Measurements from ENCODE around the gene BCDIN3D. TPM values are rescaled to one million over a fixed set of nuclear protein-coding genes. Genes with fewer than 3 reads are reported as not detected.
A peak's percentile ranks its signal among the peaks of the same experiment; 100 is the strongest.

Gene BCDIN3D
- total RNA-seq, 4 donors from 2014 or later = 0.20 to 2.4 (median 2.0) TPM

GRCh38 chr12:49823951-49824350, 19.0 kb downstream of the BCDIN3D start:
- in situ Hi-C loops (cut with MboI; ENCODE audit: low pct_ligation_motif_present in 1 of 4, low pct_unique_long_range_greater_than_20kb in 1 of 4, low sequenced_read_pairs in 3 of 4) (no loop called here), intact Hi-C loops (cut with DNase I; ENCODE audit: low total_unique reads) (no loop called here)
- 84% methylated on average over 6 of the region's 6 CpGs; no CpG with 5 or more reads in 1 of the 2 donors for WGBS, 2 donors (ENCODE audit: low coverage in 1 of 2)
- DNase-seq = no peak
- TF ChIP-seq CTCF (IDR thresholded peaks at IDR 0.05) = no peak
- no peak for TF ChIP-seq EP300 (IDR thresholded peaks at IDR 0.05; ENCODE audit: low read depth)
- TF ChIP-seq POLR2AphosphoS5 (IDR thresholded peaks at IDR 0.05) = no peak
- TF ChIP-seq POLR2A (IDR thresholded peaks at IDR 0.05) = no peak
- no peaks in the 10 kb centered on the region for H3K36me3 ChIP-seq
- H3K27me3 ChIP-seq = no peaks in the 10 kb centered on the region
- no peak overlapping the region for H3K4me3 ChIP-seq
- no peaks in the 10 kb centered on the region for H3K9me3 ChIP-seq
- H3K4me1 ChIP-seq = peaks cover 9 to 53% (median 22%) of the 10 kb centered on the region in 4 donors
- peak overlapping the region in 1 of 4 donors; percentile 87 for H3K27ac ChIP-seq

GRCh38 chr12:49823350-49823749, 19.6 kb downstream of the BCDIN3D start:
- no peaks in the 10 kb centered on the region for H3K36me3 ChIP-seq
- WGBS, 2 donors (ENCODE audit: low coverage in 1 of 2) = 64% methylated on average over 1 of the region's 1 CpG; no CpG with 5 or more reads in 1 of the 2 donors
- no peak overlapping the region for H3K4me3 ChIP-seq
- no peaks in the 10 kb centered on the region for H3K9me3 ChIP-seq
- in situ Hi-C loops (cut with MboI; ENCODE audit: low pct_ligation_motif_present in 1 of 4, low pct_unique_long_range_greater_than_20kb in 1 of 4, low sequenced_read_pairs in 3 of 4) (no loop called here), intact Hi-C loops (cut with DNase I; ENCODE audit: low total_unique reads) (no loop called here)
- H3K27me3 ChIP-seq = no peaks in the 10 kb centered on the region
- TF ChIP-seq POLR2AphosphoS5 (IDR thresholded peaks at IDR 0.05) (no peak), POLR2A (IDR thresholded peaks at IDR 0.05) (no peak), EP300 (IDR thresholded peaks at IDR 0.05; ENCODE audit: low read depth) (no peak), CTCF (IDR thresholded peaks at IDR 0.05) (no peak)
- no peak overlapping the region for H3K27ac ChIP-seq
- H3K4me1 ChIP-seq = peaks cover 9 to 49% (median 19%) of the 10 kb centered on the region in 4 donors
- no peak for DNase-seq

GRCh38 chr12:49821373-49822287, 21.3 kb downstream of the BCDIN3D start:
- DNase-seq = no peak

More at GRCh38 chr12:49821373-49822287, 21.3 kb downstream of the BCDIN3D start:
- Histone ChIP-seq H3K4me1 (peaks cover 9 to 42% (median 14%) of the 10 kb centered on the region in 4 donors), H3K36me3 (no peaks in the 10 kb centered on the region), H3K4me3 (no peak overlapping the region), H3K9me3 (no peaks in the 10 kb centered on the region), H3K27me3 (no peaks in the 10 kb centered on the region), H3K27ac (no peak overlapping the region)
- in situ Hi-C loops (cut with MboI; ENCODE audit: low pct_ligation_motif_present in 1 of 4, low pct_unique_long_range_greater_than_20kb in 1 of 4, low sequenced_read_pairs in 3 of 4) = no loop called here
- WGBS, 2 donors (ENCODE audit: low coverage in 1 of 2) = 76 to 100% methylated on average over 3 to 10 of the region's 10 CpGs
- intact Hi-C loops (cut with DNase I; ENCODE audit: low total_unique reads) = no loop called here
- TF ChIP-seq EP300 (IDR thresholded peaks at IDR 0.05; ENCODE audit: low read depth) (no peak), POLR2A (IDR thresholded peaks at IDR 0.05) (no peak), POLR2AphosphoS5 (IDR thresholded peaks at IDR 0.05) (no peak), CTCF (IDR thresholded peaks at IDR 0.05) (no peak)
